Trophoblast cell (in vitro differentiated cells and primary cell): Measurements from ENCODE around the gene ROBO1.

ENCODE experiments used
- DNase-seq, 2 donors: peaks; one replicate each; pipeline ENCODE4 v3.0.0-alpha.2; 2016
- H2AFZ ChIP-seq: 2 replicates; pipeline ENCODE4 v1.6.1; 2013; ENCODE audit warnings: low read length, moderate library complexity, mild to moderate bottlenecking; ENCODE audit not compliant: insufficient read depth, poor library complexity
- H2AK5ac ChIP-seq: 2 replicates; pipeline ENCODE4 v1.6.1; 2013; ENCODE audit warnings: mild to moderate bottlenecking, low read length
- H2BK120ac ChIP-seq: 2 replicates; pipeline ENCODE4 v1.6.1; 2013; ENCODE audit warnings: low read length, mild to moderate bottlenecking, moderate library complexity; ENCODE audit not compliant: insufficient read depth, poor library complexity
- H2BK12ac ChIP-seq: 2 replicates; pipeline ENCODE4 v1.6.1; 2013; ENCODE audit warnings: mild to moderate bottlenecking, low read length, moderate library complexity
- H2BK5ac ChIP-seq: 2 replicates; pipeline ENCODE4 v1.6.1; 2013; ENCODE audit warnings: low read length, low read depth, moderate library complexity, mild to moderate bottlenecking; ENCODE audit not compliant: poor library complexity
- H3K14ac ChIP-seq: 2 replicates; pipeline ENCODE4 v1.6.1; 2013; ENCODE audit warnings: mild to moderate bottlenecking, low read length
- H3K18ac ChIP-seq: 2 replicates; pipeline ENCODE4 v1.6.1; 2013; ENCODE audit warnings: mild to moderate bottlenecking, low read length
- H3K23ac ChIP-seq: 2 replicates; pipeline ENCODE4 v1.6.1; 2013; ENCODE audit warnings: low read length
- H3K27ac ChIP-seq: 2 replicates; pipeline ENCODE4 v1.5.1; 2013; ENCODE audit warnings: low read depth, mild to moderate bottlenecking, inconsistent platforms, low read length, moderate library complexity
- H3K27me3 ChIP-seq: 2 replicates; pipeline ENCODE4 v1.6.1; 2013; ENCODE audit warnings: inconsistent platforms, mild to moderate bottlenecking, low read length, moderate library complexity; ENCODE audit not compliant: insufficient read depth
- H3K36me3 ChIP-seq, 2 experiments: 1 replicate in 1 of 2; 2 replicates in 1 of 2; pipeline ENCODE4 v1.6.1; 2013; ENCODE audit warnings: low read length in 2 of 2, mild to moderate bottlenecking in 2 of 2, moderate library complexity in 1 of 2; ENCODE audit not compliant: insufficient read depth in 2 of 2, control insufficient read depth in 1 of 2
- H3K4ac ChIP-seq: 2 replicates; pipeline ENCODE4 v1.6.1; 2013; ENCODE audit warnings: low read depth, mild to moderate bottlenecking, low read length, moderate library complexity
- H3K4me1 ChIP-seq, 2 experiments: 1 replicate in 1 of 2; 2 replicates in 1 of 2; pipeline ENCODE4 v1.6.1; 2013; ENCODE audit warnings: low read length in 2 of 2, mild to moderate bottlenecking in 2 of 2, moderate library complexity in 1 of 2; ENCODE audit not compliant: insufficient read depth in 2 of 2, control insufficient read depth in 1 of 2
- H3K4me2 ChIP-seq: 2 replicates; pipeline ENCODE4 v1.6.1; 2013; ENCODE audit warnings: inconsistent platforms, mild to moderate bottlenecking, low read length, moderate library complexity
- H3K4me3 ChIP-seq: 2 replicates; pipeline ENCODE4 v1.5.1; 2013; ENCODE audit warnings: mild to moderate bottlenecking, low read depth, low read length, inconsistent platforms
- H3K79me1 ChIP-seq: one replicate; pipeline ENCODE4 v1.6.1; 2013; ENCODE audit warnings: low read length
- H3K79me2 ChIP-seq: 2 replicates; pipeline ENCODE4 v1.6.1; 2013; ENCODE audit warnings: low read length, mild to moderate bottlenecking; ENCODE audit not compliant: control insufficient read depth, insufficient read depth, poor library complexity
- H3K9ac ChIP-seq: 2 replicates; pipeline ENCODE4 v1.6.1; 2013; ENCODE audit warnings: mild to moderate bottlenecking, low read length
- H3K9me3 ChIP-seq: 2 replicates; pipeline ENCODE4 v1.6.1; 2013; ENCODE audit warnings: low read depth, mild to moderate bottlenecking, control low read depth, inconsistent platforms, low read length; ENCODE audit not compliant: insufficient read depth
- H4K12ac ChIP-seq: 2 replicates; pipeline ENCODE4 v1.6.1; 2013; ENCODE audit warnings: low read depth, mild to moderate bottlenecking, low read length, moderate library complexity
- H4K8ac ChIP-seq: 2 replicates; pipeline ENCODE4 v1.6.1; 2013; ENCODE audit warnings: low read depth, mild to moderate bottlenecking, low read length, moderate library complexity
- H4K91ac ChIP-seq: one replicate; pipeline ENCODE4 v1.6.1; 2013; ENCODE audit warnings: low read depth, mild to moderate bottlenecking, low read length, moderate library complexity
- WGBS: extraction: QIAGEN DNeasy Blood & Tissue Kit; methylation state at CpG from one replicate; pipeline ENCODE4 v1.1.7; 2013; ENCODE audit warnings: missing lambda C conversion rate; ENCODE audit not compliant: insufficient read length, insufficient coverage; ENCODE audit errors: extremely low coverage; 5-methylcytosine and 5-hydroxymethylcytosine counted together

Gene ROBO1

DNA sequence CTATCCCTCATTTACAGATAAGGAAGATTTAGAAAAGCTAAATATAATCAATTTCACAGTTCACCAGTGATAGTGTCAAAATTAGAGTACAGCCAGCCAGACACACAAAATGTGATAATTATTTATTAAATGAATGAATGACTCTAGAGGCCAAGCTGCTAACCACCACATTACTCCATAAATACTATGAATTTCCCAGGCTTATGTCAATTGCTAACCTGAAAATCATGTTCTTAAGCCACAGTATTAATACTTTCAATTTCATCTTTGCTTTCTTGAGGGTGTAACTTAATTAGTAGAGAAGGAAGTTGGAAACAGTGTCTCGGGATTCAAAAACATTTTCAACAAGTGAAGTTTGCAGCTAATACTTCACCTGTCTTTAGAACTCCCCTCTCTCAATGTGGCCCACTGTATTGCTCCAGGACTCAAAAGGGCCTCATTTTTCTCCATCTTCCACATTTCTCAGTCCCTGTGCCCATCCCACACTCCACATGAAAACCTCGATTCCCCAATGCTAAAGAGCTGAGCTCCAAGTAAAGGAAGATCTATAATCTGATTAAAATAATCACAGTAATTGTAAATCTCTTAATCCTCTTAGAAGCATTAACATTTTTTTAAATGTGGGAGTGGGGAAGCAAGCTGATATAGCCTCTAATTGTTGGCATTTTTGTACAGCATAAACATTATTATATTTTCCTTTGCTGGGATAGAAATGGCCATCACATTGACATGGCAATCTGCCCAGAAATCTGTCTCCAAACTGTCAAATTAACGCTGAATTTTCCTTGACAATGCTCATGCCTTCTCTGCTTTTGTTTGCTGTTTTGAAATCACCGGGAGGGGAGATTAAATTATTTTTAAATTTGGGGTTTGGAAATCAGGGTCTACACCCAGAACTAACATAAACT is 765.1 kb downstream of the ROBO1 start:
- Histone ChIP-seq H3K79me1 (no peaks in the 10 kb centered on the region), H3K36me3 (no peaks in the 10 kb centered on the region), H3K4me1 (peaks cover 0 to 5% of the 10 kb centered on the region in 2 experiments), H4K12ac (no peak overlapping the region), H3K14ac (no peak overlapping the region), H2BK12ac (no peak overlapping the region), H3K4me3 (no peak overlapping the region), H2AK5ac (no peak overlapping the region), H3K4me2 (no peak overlapping the region), H3K27me3 (no peaks in the 10 kb centered on the region), H3K4ac (no peak overlapping the region), H3K9ac (no peak overlapping the region), H4K8ac (no peak overlapping the region), H2BK120ac (no peak overlapping the region), H3K27ac (no peak overlapping the region), H2AFZ (no peak overlapping the region), H3K18ac (no peak overlapping the region), H3K9me3 (no peaks in the 10 kb centered on the region), H2BK5ac (no peak overlapping the region), H4K91ac (peak overlapping the region; percentile 24), H3K23ac (no peak overlapping the region), H3K79me2 (peaks cover 2% of the 10 kb centered on the region)
- DNase-seq, result no peak
- WGBS, result no CpG with 5 or more reads among the region's 4 CpGs

DNA sequence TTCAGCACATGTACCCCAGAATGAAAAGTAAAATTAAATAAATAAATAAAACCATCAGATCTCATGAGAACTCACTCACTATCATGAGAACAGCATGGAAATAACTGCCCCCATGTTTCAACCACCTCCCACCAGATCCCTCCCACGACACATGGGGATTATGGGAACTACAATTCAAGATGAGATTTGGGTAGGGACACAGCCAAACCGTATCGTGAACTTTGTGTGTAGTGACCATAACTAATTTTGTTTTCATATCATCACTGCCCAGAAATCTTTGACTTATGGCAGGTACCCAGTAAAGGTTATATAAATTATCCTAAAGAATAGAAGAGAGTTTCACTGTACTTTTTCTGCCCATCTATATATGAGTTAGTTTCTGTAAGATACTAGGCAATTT is 766.5 kb downstream of the ROBO1 start:
- H4K8ac ChIP-seq, result no peak overlapping the region
- no peaks in the 10 kb centered on the region for H3K36me3 ChIP-seq
- H3K4me1 ChIP-seq, result peaks cover 0 to 5% of the 10 kb centered on the region in 2 experiments
- no peaks in the 10 kb centered on the region for H3K9me3 ChIP-seq
- H3K27ac ChIP-seq, result no peak overlapping the region
- no peak overlapping the region for H4K12ac ChIP-seq
- no peak overlapping the region for H3K4me3 ChIP-seq
- H2AK5ac ChIP-seq, result no peak overlapping the region
- H3K4me2 ChIP-seq, result no peak overlapping the region
- no peak overlapping the region for H3K4ac ChIP-seq
- no peak for DNase-seq
- H2BK5ac ChIP-seq, result no peak overlapping the region
- no peak overlapping the region for H4K91ac ChIP-seq
- no peak overlapping the region for H2AFZ ChIP-seq
- peaks cover 2% of the 10 kb centered on the region for H3K79me2 ChIP-seq
- WGBS, result no CpG with 5 or more reads among the region's 3 CpGs
- no peak overlapping the region for H2BK120ac ChIP-seq
- no peaks in the 10 kb centered on the region for H3K79me1 ChIP-seq
- no peak overlapping the region for H2BK12ac ChIP-seq
- H3K27me3 ChIP-seq, result no peaks in the 10 kb centered on the region
- no peak overlapping the region for H3K18ac ChIP-seq
- H3K23ac ChIP-seq, result no peak overlapping the region
- H3K9ac ChIP-seq, result no peak overlapping the region
- H3K14ac ChIP-seq, result no peak overlapping the region

DNA sequence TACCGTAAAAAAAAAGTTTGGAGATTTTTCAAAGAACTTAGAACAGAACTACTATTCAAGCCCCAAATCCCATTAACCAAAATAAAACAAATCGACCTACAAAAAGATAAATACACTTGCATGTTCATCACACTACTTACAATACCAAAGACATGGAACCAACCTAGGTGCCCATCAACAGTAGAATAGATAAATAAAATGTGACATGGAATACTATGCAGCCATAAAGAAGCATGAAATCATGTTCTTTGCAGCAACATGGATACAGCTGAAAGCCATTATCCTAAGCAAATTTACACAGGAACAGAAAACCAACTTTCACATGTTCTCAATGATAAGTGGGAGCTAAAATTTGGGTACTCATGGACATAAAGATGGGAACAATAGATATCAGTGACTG is 768.7 kb downstream of the ROBO1 start:
- Histone ChIP-seq H3K23ac (no peak overlapping the region), H3K18ac (no peak overlapping the region), H2BK5ac (no peak overlapping the region), H2BK120ac (no peak overlapping the region), H3K4me3 (no peak overlapping the region), H3K14ac (no peak overlapping the region), H4K8ac (no peak overlapping the region), H3K9ac (no peak overlapping the region), H3K79me1 (no peaks in the 10 kb centered on the region), H3K4me1 (peaks cover 0 to 3% of the 10 kb centered on the region in 2 experiments), H3K79me2 (no peaks in the 10 kb centered on the region), H4K12ac (no peak overlapping the region), H3K9me3 (no peaks in the 10 kb centered on the region), H2AK5ac (no peak overlapping the region), H3K4ac (no peak overlapping the region), H3K4me2 (no peak overlapping the region), H3K27ac (no peak overlapping the region), H3K27me3 (no peaks in the 10 kb centered on the region), H2BK12ac (no peak overlapping the region), H2AFZ (no peak overlapping the region), H4K91ac (no peak overlapping the region), H3K36me3 (no peaks in the 10 kb centered on the region)
- WGBS, result 100% methylated on average over 1 of the region's 2 CpGs
- no peak for DNase-seq

DNA sequence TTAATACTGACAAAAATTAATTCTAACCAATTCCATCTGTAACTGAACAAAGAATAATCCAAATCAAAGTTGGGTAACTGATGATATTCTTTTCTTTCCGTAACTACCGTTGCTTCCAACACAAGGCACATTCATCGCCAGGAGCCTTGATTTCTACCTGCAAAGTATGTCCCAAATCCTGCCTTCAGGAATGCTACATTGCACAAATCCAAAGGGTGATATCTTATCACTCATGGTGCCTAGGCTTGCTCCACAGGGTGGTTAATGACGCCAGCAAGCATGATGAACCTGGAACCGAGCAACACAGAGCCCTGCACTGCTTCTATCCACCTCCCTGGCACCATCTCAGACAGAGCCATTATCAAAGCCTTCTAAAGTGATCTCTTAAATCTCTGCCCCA is 772.7 kb downstream of the ROBO1 start:
- Histone ChIP-seq H3K4me1 (peaks cover 0 to 5% of the 10 kb centered on the region in 2 experiments), H3K27ac (no peak overlapping the region), H3K27me3 (no peaks in the 10 kb centered on the region), H3K4ac (no peak overlapping the region), H3K79me2 (no peaks in the 10 kb centered on the region), H3K9me3 (no peaks in the 10 kb centered on the region), H3K14ac (peak overlapping the region; percentile 1), H4K91ac (no peak overlapping the region), H4K12ac (no peak overlapping the region), H3K36me3 (no peaks in the 10 kb centered on the region), H4K8ac (no peak overlapping the region), H3K18ac (no peak overlapping the region), H3K23ac (no peak overlapping the region), H3K9ac (no peak overlapping the region), H2BK5ac (no peak overlapping the region), H3K4me3 (no peak overlapping the region), H2BK120ac (no peak overlapping the region), H2BK12ac (no peak overlapping the region), H3K4me2 (no peak overlapping the region), H2AK5ac (no peak overlapping the region), H3K79me1 (no peaks in the 10 kb centered on the region), H2AFZ (no peak overlapping the region)
- DNase-seq, result peak in 1 of 2 donors; percentile 25
- WGBS, result no CpG with 5 or more reads among the region's 5 CpGs
